ENCODE measurements around the gene PRKCH. TPM values are rescaled to one million over a fixed set of nuclear protein-coding genes. Genes with fewer than 3 reads are reported as not detected.

Gene PRKCH
- total and polyA plus RNA-seq, 8 donors: 35.2 to 48.8 (median 43.1) TPM

- H3K27me3 ChIP-seq: no peaks in the 10 kb centered on the region
- TF ChIP-seq CTCF (IDR thresholded peaks at IDR 0.05): no peak
- intact Hi-C loops (cut with DNase I): loop anchor here in 1 of 2 donors (10.0 kb wide), 2 partner anchors 87 to 217 kb away; partner anchors contain the start of gene HIF1A
- H3K36me3 ChIP-seq: no peaks in the 10 kb centered on the region
- H3K9me3 ChIP-seq: no peaks in the 10 kb centered on the region
- peak overlapping the region; percentile 95 to 98 for H3K27ac ChIP-seq
- DNase-seq (peak in 2 of 4 donors; percentile 84 to 92), ATAC-seq (peak; percentile 57)
- peak overlapping the region in 1 of 2 donors; percentile 8 for H3K4me3 ChIP-seq
- peaks cover 21 to 93% of the 10 kb centered on the region in 2 donors for H3K4me1 ChIP-seq
Observed at GRCh38 chr14:61477712-61478462, 156.5 kb downstream of the PRKCH start.

GRCh38 chr14:61478971-61479473 lies 157.6 kb downstream of the PRKCH start:
- no peaks in the 10 kb centered on the region for H3K36me3 ChIP-seq
- no peak overlapping the region for H3K4me3 ChIP-seq
- intact Hi-C loops (cut with DNase I): loop anchor here in 1 of 2 donors (10.0 kb wide), 2 partner anchors 86 to 216 kb away; partner anchors contain the start of gene HIF1A
- no peak for ATAC-seq
- H3K27ac ChIP-seq: peak overlapping the region; percentile 95 to 98
- no peak for DNase-seq
- H3K4me1 ChIP-seq: peaks cover 21 to 93% of the 10 kb centered on the region in 2 donors
- H3K27me3 ChIP-seq: no peaks in the 10 kb centered on the region
- H3K9me3 ChIP-seq: no peaks in the 10 kb centered on the region
- TF ChIP-seq CTCF (IDR thresholded peaks at IDR 0.05): no peak

GRCh38 chr14:61479746-61480502 lies 158.5 kb downstream of the PRKCH start:
- peaks cover 21 to 93% of the 10 kb centered on the region in 2 donors for H3K4me1 ChIP-seq

GRCh38 chr14:61480704-61481285 lies 159.4 kb downstream of the PRKCH start:
- Histone ChIP-seq H3K36me3 (no peaks in the 10 kb centered on the region), H3K4me1 (peaks cover 23 to 92% of the 10 kb centered on the region in 2 donors), H3K4me3 (no peak overlapping the region), H3K27me3 (no peaks in the 10 kb centered on the region), H3K27ac (peak overlapping the region in 1 of 2 donors; percentile 98), H3K9me3 (no peaks in the 10 kb centered on the region)
- DNase-seq (no peak), ATAC-seq (no peak)
- intact Hi-C loops (cut with DNase I): loop anchor here in 1 of 2 donors (10.0 kb wide), 1 partner anchor 54 kb away; no protein-coding TSS in a partner anchor
- no peak for TF ChIP-seq CTCF (IDR thresholded peaks at IDR 0.05)

More at GRCh38 chr14:61479746-61480502, 158.5 kb downstream of the PRKCH start:
- intact Hi-C loops (cut with DNase I): loop anchor here in 1 of 2 donors (10.0 kb wide), 3 partner anchors 55 to 215 kb away; partner anchors contain the start of gene HIF1A
- Histone ChIP-seq H3K27me3 (no peaks in the 10 kb centered on the region), H3K9me3 (no peaks in the 10 kb centered on the region), H3K36me3 (no peaks in the 10 kb centered on the region), H3K27ac (peak overlapping the region; percentile 95 to 98), H3K4me3 (no peak overlapping the region)
- ATAC-seq (no peak), DNase-seq (no peak)
- no peak for TF ChIP-seq CTCF (IDR thresholded peaks at IDR 0.05)
